B cell (primary cell): ENCODE measurements around the gene SZT2. TPM values are rescaled to one million over a fixed set of nuclear protein-coding genes. Genes with fewer than 3 reads are reported as not detected.

Source experiments
- ATAC-seq: fragments of 200-7000 bp; cut with Tn5 transposase; one replicate; pipeline ENCODE4 v1.10.0; 2021; ENCODE audit warnings: low read depth, mild to moderate bottlenecking, moderate number of reproducible peaks, moderate library complexity
- CTCF ChIA-PET: fragments of 350-600 bp; sonication (Branson Sonifier 250); formaldehyde crosslinking; loops from one replicate; lab custom pipeline; 2021; ENCODE audit warnings: antibody characterized with exemption, inconsistent platforms; lab: Charles Lee
- POLR2A ChIA-PET: fragments of 350-600 bp; sonication (Branson Sonifier 250); formaldehyde crosslinking; loops from one replicate; lab custom pipeline; 2021; ENCODE audit warnings: antibody characterized with exemption; lab: Charles Lee
- DNase-seq: peaks from one replicate; pipeline ENCODE4 v3.0.0; 2013
- H2AFZ ChIP-seq: 2 replicates; pipeline ENCODE4 v1.6.1; 2012; ENCODE audit warnings: mild to moderate bottlenecking, low read depth, low read length; ENCODE audit not compliant: insufficient read depth, poor library complexity, severe bottlenecking
- H3K27ac ChIP-seq, 2 donors: 1 replicate in 1 of 2; 2 replicates in 1 of 2; pipeline ENCODE4 v1.5.1; 2012 to 2013; ENCODE audit warnings: low read length in 2 of 2, mild to moderate bottlenecking in 2 of 2, moderate library complexity in 1 of 2
- H3K27me3 ChIP-seq, 4 experiments: fragments of 200-600 bp in 1 of 4; sonication (generic) in 1 of 4; replicated peaks in 1 of 4; 1 replicate in 2 of 4; 2 replicates in 2 of 4; pipeline versions ENCODE4 v1.6.1 to v1.7.0; 2013 to 2016; ENCODE audit warnings: low read length in 3 of 4, mild to moderate bottlenecking in 2 of 4, mixed read lengths in 1 of 4, moderate library complexity in 1 of 4; ENCODE audit not compliant: insufficient read depth in 4 of 4, control insufficient read depth in 3 of 4; ENCODE audit errors: control extremely low read depth in 1 of 4
- H3K36me3 ChIP-seq, 2 experiments: replicated peaks in 1 of 2; 1 replicate in 1 of 2; 2 replicates in 1 of 2; pipeline versions ENCODE4 v1.6.1 to v1.7.1; 2013; ENCODE audit warnings: low read length in 1 of 2; ENCODE audit not compliant: insufficient read depth in 2 of 2, control insufficient read depth in 1 of 2; ENCODE audit errors: control extremely low read depth in 1 of 2, extremely low read depth in 1 of 2
- H3K4me1 ChIP-seq, 2 donors: fragments of 200-600 bp in 1 of 2; sonication (generic) in 1 of 2; 1 replicate in 1 of 2; 2 replicates in 1 of 2; pipeline versions ENCODE4 v1.5.1 to v1.6.1; 2013 to 2017; ENCODE audit warnings: low read length in 2 of 2; ENCODE audit not compliant: control insufficient read depth in 2 of 2, insufficient read depth in 2 of 2
- H3K4me2 ChIP-seq: replicated peaks from 2 replicates; pipeline ENCODE3; 2012; ENCODE audit warnings: mild to moderate bottlenecking, low read depth, low read length; ENCODE audit not compliant: poor library complexity, severe bottlenecking
- H3K4me3 ChIP-seq, 5 experiments: fragments of 200-600 bp in 1 of 5; sonication (generic) in 1 of 5; 1 replicate in 3 of 5; 2 replicates in 2 of 5; pipeline versions ENCODE4 v1.5.1 to v1.7.0; 2011 to 2016; ENCODE audit warnings: low read length in 4 of 5, mild to moderate bottlenecking in 4 of 5, low read depth in 2 of 5, control low read depth in 1 of 5, moderate library complexity in 1 of 5; ENCODE audit not compliant: insufficient read depth in 1 of 5; ENCODE audit errors: control extremely low read depth in 1 of 5, extremely low read depth in 1 of 5
- H3K79me2 ChIP-seq: fragments of 200-600 bp; sonication (generic); one replicate; pipeline ENCODE4 v1.6.0; 2016; ENCODE audit warnings: low read length; ENCODE audit not compliant: control insufficient read depth, insufficient read depth
- H3K9ac ChIP-seq: fragments of 200-600 bp; sonication (generic); 2 replicates; pipeline ENCODE4 v1.6.1; 2017; ENCODE audit warnings: mild to moderate bottlenecking, low read length, moderate library complexity
- H3K9me3 ChIP-seq, 3 donors: one replicate each; pipeline versions ENCODE4 v1.6.1 to v1.7.1; 2013; ENCODE audit warnings: low read length in 2 of 3; ENCODE audit not compliant: control insufficient read depth in 2 of 3, insufficient read depth in 1 of 3; ENCODE audit errors: control extremely low read depth in 1 of 3
- H4K20me1 ChIP-seq: 2 replicates; pipeline ENCODE4 v1.6.0; 2012; ENCODE audit warnings: mild to moderate bottlenecking, low read length; ENCODE audit not compliant: insufficient read depth, control insufficient read depth, poor library complexity, severe bottlenecking
- H3K27ac Mint-ChIP-seq: one replicate; pipeline ENCODE4 v1.8.0; 2021; ENCODE audit warnings: mixed read lengths
- H3K27me3 Mint-ChIP-seq: one replicate; pipeline ENCODE4 v1.8.0; 2021; ENCODE audit warnings: mixed read lengths
- H3K4me1 Mint-ChIP-seq: one replicate; pipeline ENCODE4 v1.8.0; 2021; ENCODE audit warnings: mixed read lengths
- H3K4me3 Mint-ChIP-seq: one replicate; pipeline ENCODE4 v1.8.0; 2021; ENCODE audit warnings: mixed read lengths
- H3K9me3 Mint-ChIP-seq: one replicate; pipeline ENCODE4 v1.8.0; 2022; ENCODE audit warnings: mixed read lengths; ENCODE audit not compliant: insufficient read depth
- CTCF ChIP-seq: fragments of 200-600 bp; IDR thresholded peaks from one replicate; pipeline ENCODE4 v1.8.0; 2022; ENCODE audit warnings: antibody characterized with exemption, mild to moderate bottlenecking
- EZH2 ChIP-seq: IDR thresholded peaks from 2 replicates; pipeline ENCODE4 v1.6.1; 2012; ENCODE audit warnings: borderline replicate concordance, low read depth, mild to moderate bottlenecking, moderate library complexity, low read length; ENCODE audit not compliant: insufficient read depth, poor library complexity, severe bottlenecking
- WGBS: methylation state at CpG from one replicate; pipeline ENCODE4 v1.1.5; 2013; ENCODE audit warnings: missing lambda C conversion rate; ENCODE audit not compliant: insufficient coverage; 5-methylcytosine and 5-hydroxymethylcytosine counted together
- intact Hi-C: fragments of 100-400 bp; cut with micrococcal nuclease; formaldehyde crosslinking; loops from one replicate; pipeline ENCODE4 v1.10.0; 2022
- polyA plus RNA-seq: library from polyadenylated mRNA; depleted of rRNA; stranded (reverse); fragments of >200 nt; gene quantifications from 2 replicates; pipeline ENCODE4 v1.2.3, GENCODE V29; 2012
- total RNA-seq, 2 donors: library from RNA; stranded (reverse); fragments of 120-200 nt in 1 of 2; gene quantifications; 1 replicate in 1 of 2; 2 replicates in 1 of 2; pipeline versions ENCODE4 v1.2.3 to v1.2.4, GENCODE V29; 2013 to 2022

SZT2 gene
- total and polyA plus RNA-seq, 2 donors (not counting 1 experiment from before 2014, with no cell fraction given) = 41.4 to 197 TPM

GRCh38 chr1:43373066-43373940 is 16.4 kb upstream of the SZT2 start:
- ChIA-PET POLR2A (no interaction called here), CTCF (no interaction called here)
- no peaks in the 10 kb centered on the region for H3K9me3 ChIP-seq
- Mint-ChIP-seq H3K9me3 (no peaks in the 10 kb centered on the region), H3K27me3 (no peaks in the 10 kb centered on the region), H3K4me1 (peaks cover 20% of the 10 kb centered on the region), H3K4me3 (no peak overlapping the region), H3K27ac (no peak overlapping the region)
- H4K20me1 ChIP-seq = peaks cover 9% of the 10 kb centered on the region
- no peaks in the 10 kb centered on the region for H3K27me3 ChIP-seq
- H3K36me3 ChIP-seq = no peaks in the 10 kb centered on the region
- intact Hi-C loops = no loop called here
- no peak overlapping the region for H3K4me2 ChIP-seq
- no peak overlapping the region for H2AFZ ChIP-seq
- no peak overlapping the region for H3K9ac ChIP-seq
- no peak for ATAC-seq
- H3K79me2 ChIP-seq = peaks cover 24% of the 10 kb centered on the region
- H3K27ac ChIP-seq = no peak overlapping the region
- 100% methylated on average over 1 of the region's 4 CpGs for WGBS
- peaks cover 6 to 9% of the 10 kb centered on the region in 2 donors for H3K4me1 ChIP-seq
- no peak overlapping the region for H3K4me3 ChIP-seq
- TF ChIP-seq CTCF = no peak
- no peak for DNase-seq

GRCh38 chr1:43376723-43377235 is 12.9 kb upstream of the SZT2 start:
- Histone ChIP-seq H3K27me3 (no peaks in the 10 kb centered on the region), H3K4me3 (no peak overlapping the region), H3K9ac (no peak overlapping the region), H3K9me3 (no peaks in the 10 kb centered on the region), H2AFZ (no peak overlapping the region), H3K27ac (no peak overlapping the region), H3K4me2 (no peak overlapping the region), H3K79me2 (peaks cover 3% of the 10 kb centered on the region), H3K4me1 (no peaks in the 10 kb centered on the region), H3K36me3 (peaks cover 0 to 5% of the 10 kb centered on the region in 2 experiments), H4K20me1 (peaks cover 3% of the 10 kb centered on the region)
- intact Hi-C loops = no loop called here
- no peak for TF ChIP-seq CTCF
- no peak for TF ChIP-seq EZH2
- Mint-ChIP-seq H3K27me3 (no peaks in the 10 kb centered on the region), H3K4me1 (no peaks in the 10 kb centered on the region), H3K4me3 (no peak overlapping the region), H3K9me3 (no peaks in the 10 kb centered on the region), H3K27ac (no peak overlapping the region)
- WGBS = 87% methylated on average over 3 of the region's 7 CpGs
- POLR2A ChIA-PET = interaction anchor here (0.6 to 0.7 kb wide), 3 partner anchors 18 to 441 kb away, joined by 3 to 4 read pairs (median 3); partner anchors contain the start of gene CDC20
- no peak for DNase-seq
- CTCF ChIA-PET = interaction anchor here (1.1 to 1.5 kb wide), 3 partner anchors 38 to 150 kb away, joined by 3 to 4 read pairs (median 3); no protein-coding TSS in a partner anchor
- no peak for ATAC-seq
